ENCODE measurements around the gene MYH9.
"Not testable (repeated sequence)": the region's sequence is repeated elsewhere in the genome, so short reads cannot be mapped to it uniquely, and the experiment has no call there.

MYH9 gene

DNA sequence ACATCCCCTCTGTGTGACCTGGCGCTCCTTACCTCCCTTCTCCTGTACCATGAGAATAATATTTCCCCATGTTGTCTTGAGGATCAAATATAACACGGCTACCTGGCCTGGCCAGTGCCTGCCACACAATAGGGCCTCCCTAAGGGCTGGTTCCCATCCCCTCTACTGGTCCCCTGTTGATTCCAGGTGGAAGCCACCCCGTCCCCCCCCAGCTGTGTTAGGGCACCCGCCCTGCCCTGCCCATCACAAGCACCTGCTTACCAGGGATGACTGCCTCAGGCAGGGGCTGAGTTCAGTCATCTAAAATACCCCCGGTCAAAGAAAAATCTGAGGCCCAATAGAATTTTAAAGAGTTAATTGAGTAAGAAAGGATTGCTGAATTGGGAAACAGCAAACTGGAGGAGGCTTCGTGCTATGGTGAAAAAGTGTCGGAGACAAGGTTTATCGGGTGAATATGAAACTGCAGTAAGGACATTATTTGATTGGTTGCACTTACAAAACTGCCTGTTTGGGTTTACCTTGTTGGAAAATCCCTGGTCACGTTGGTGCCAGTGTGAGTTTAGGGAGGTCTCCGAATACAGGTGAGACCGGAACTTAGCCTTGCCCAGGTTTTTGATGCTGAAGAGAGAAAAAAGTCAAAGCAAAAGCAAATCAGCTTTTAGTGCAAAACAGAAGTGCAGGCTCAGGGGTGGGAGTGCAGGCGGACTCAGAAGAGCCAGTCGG lies 129.7 kb downstream of the MYH9 start:
- TF ChIP-seq, protein P1, sequence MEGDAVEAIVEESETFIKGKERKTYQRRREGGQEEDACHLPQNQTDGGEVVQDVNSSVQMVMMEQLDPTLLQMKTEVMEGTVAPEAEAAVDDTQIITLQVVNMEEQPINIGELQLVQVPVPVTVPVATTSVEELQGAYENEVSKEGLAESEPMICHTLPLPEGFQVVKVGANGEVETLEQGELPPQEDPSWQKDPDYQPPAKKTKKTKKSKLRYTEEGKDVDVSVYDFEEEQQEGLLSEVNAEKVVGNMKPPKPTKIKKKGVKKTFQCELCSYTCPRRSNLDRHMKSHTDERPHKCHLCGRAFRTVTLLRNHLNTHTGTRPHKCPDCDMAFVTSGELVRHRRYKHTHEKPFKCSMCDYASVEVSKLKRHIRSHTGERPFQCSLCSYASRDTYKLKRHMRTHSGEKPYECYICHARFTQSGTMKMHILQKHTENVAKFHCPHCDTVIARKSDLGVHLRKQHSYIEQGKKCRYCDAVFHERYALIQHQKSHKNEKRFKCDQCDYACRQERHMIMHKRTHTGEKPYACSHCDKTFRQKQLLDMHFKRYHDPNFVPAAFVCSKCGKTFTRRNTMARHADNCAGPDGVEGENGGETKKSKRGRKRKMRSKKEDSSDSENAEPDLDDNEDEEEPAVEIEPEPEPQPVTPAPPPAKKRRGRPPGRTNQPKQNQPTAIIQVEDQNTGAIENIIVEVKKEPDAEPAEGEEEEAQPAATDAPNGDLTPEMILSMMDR (IDR thresholded peaks at IDR 0.05; ENCODE audit: insufficient read depth, low read depth, low read length, missing control alignments) = no peak
- DNase-seq (ENCODE audit: low read depth) = no peak
- no peak overlapping the region for H3K4me3 ChIP-seq (ENCODE audit: low read depth, low read length)

- no peak overlapping the region for H3K4me3 ChIP-seq (ENCODE audit: low read depth, low read length)
- TF ChIP-seq, protein P1 (IDR thresholded peaks at IDR 0.05; ENCODE audit: insufficient read depth, low read depth, low read length, missing control alignments) = no peak
- no peak for DNase-seq (ENCODE audit: low read depth)
Measured at GRCh38 chr22:36257308-36257707, 130.5 kb downstream of the MYH9 start.

DNA sequence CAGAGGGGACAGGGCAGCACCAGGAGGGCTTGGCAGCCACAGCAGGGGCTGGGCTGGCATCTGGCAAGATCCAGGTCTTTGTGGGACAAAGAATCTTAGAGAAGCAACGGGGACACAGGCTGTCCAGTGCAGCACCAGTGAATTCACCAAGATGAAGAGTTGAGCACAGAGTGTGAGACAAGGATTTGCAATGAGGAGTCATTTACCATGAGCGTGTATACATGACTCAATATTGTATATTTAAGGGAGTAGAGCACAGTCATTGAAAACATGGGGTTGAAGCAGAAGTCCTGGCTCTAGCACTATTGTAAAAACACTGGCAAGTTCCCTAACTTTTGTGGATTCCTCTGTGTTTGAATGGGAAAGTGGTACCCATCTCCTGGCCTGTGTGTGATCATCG lies 131.3 kb downstream of the MYH9 start:
- H3K4me3 ChIP-seq (ENCODE audit: low read depth, low read length) = no peak overlapping the region
- DNase-seq (ENCODE audit: low read depth) = no peak
- TF ChIP-seq, protein P1 (IDR thresholded peaks at IDR 0.05; ENCODE audit: insufficient read depth, low read depth, low read length, missing control alignments) = no peak

GRCh38 chr22:36255572-36255971 lies 132.2 kb downstream of the MYH9 start:
- DNase-seq (ENCODE audit: low read depth); H3K4me3 ChIP-seq (ENCODE audit: low read depth, low read length): not testable (repeated sequence)

DNA sequence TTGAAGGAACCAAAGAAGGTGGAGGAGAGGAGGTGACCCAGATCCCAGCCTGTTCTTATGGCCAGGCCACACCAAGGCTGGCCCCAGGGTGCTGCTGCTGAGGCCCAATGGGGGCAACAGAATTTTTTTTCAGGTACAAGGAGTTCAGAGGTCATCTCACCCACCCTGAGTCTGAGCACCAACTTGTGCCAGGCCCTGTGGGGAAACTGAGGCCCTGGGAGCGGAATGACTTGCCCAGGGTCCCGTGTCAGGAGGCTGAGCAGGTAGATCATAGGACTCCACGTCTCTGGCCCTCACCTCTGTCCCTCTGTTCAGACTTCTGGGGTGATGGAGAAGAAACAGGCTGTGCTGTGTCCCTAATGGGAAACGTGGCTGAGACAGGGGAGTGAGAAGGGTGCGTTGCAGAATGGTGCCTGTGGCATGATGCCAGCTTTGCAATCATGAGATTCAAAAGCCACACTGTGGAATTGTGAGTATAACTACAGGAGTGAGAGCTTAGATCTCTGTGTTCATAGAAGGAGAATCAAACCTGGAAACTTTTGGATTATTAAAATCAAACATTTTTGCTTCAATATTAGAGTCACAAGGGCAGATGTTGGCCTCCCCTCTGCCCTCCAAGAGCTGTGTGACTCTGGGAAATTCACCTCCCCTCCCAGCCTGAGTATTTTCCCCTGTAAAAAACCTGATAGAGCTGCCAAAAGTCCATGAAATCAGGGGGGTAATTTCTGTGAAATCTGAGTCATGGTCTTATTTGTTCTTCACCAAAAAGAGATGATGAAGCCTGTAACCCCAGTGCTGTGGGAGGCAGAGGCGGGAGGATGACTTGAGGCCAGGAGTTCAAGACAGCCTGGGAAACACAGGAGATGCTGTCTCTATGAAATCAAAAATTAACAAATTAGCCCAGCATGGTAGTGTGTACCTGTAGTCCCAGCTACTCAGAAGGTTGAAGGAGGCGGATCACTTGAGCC lies 134.0 kb downstream of the MYH9 start:
- TF ChIP-seq, protein P1 (IDR thresholded peaks at IDR 0.05; ENCODE audit: insufficient read depth, low read depth, low read length, missing control alignments) = no peak
- peak overlapping the region; percentile 70 for H3K4me3 ChIP-seq (ENCODE audit: low read depth, low read length)
- DNase-seq (ENCODE audit: low read depth) = no peak

DNA sequence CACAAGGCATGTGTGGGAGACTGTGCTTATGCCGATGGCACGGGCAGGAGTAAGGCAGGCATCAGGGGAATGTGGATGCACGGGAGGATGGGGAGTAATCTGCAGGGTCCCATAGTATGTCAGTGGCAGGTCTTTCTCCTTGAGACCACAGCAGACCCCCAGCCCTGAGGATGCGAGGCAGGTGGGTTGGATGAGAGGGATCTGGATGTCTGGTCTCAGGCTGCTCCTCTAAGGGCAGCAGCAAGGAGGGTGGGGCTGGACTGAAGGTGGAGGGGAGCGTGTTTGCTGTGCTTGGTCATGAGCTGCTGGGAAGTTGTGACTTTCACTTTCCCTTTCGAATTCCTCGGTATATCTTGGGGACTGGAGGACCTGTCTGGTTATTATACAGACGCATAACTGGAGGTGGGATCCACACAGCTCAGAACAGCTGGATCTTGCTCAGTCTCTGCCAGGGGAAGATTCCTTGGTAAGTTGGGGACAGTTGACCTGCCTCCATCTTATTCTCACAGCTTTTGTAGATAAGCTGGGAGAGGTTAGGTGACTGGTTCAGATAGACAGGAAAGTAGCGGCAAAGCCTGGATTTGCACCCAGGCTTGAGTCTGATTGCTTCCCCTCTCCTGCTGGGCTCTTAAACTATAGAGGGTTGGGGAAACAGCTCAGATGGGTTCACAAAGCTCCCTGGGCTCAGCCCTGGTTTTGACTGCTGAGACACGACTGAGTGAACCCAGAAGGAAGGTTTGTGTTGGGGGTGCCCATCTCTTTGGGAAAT lies 134.8 kb downstream of the MYH9 start, which contains the start of gene APOL1:
TSS of gene APOL1 (plus strand) at position 380 of the 769 bp plus-strand sequence. CDS start 1,823 bp downstream, outside the sequence.
- H3K4me3 ChIP-seq (ENCODE audit: low read depth, low read length) = peak within 1 kb of the TSS; percentile 70
- peak; percentile 73 for DNase-seq (ENCODE audit: low read depth)
- TF ChIP-seq, protein P1 (IDR thresholded peaks at IDR 0.05; ENCODE audit: insufficient read depth, low read depth, low read length, missing control alignments) = no peak

DNA sequence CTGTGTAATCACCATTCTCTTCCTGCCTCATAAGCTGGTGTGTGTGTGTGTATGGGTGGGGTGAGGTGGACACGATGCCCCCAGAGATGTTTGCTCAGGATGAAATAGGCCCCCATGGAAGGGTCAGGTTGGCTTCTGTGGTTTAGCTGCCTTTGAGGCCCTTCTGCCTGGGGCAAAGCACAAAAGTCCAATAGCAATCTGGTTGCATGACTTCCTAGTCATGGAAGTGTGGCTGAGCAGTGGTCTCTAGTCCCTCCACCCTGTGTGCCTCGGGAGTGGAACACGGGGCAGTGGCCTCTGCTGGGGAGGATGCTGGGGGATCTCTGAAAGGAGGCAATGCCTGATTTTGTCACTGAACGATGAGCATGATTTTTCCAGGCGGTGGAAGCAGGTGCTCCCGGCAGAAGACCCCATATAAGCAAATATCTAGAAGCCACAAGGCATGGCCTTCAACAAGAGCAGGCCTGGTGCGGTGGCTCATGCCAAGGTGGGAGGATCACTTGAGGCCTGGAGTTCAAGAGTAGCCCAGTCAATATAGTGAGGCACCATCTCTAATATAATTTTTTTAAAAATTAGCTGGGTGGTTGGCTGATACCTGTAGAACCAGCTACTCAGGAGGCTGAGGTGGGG lies 135.7 kb downstream of the MYH9 start:
- H3K4me3 ChIP-seq (ENCODE audit: low read depth, low read length) = not testable (repeated sequence)

DNA sequence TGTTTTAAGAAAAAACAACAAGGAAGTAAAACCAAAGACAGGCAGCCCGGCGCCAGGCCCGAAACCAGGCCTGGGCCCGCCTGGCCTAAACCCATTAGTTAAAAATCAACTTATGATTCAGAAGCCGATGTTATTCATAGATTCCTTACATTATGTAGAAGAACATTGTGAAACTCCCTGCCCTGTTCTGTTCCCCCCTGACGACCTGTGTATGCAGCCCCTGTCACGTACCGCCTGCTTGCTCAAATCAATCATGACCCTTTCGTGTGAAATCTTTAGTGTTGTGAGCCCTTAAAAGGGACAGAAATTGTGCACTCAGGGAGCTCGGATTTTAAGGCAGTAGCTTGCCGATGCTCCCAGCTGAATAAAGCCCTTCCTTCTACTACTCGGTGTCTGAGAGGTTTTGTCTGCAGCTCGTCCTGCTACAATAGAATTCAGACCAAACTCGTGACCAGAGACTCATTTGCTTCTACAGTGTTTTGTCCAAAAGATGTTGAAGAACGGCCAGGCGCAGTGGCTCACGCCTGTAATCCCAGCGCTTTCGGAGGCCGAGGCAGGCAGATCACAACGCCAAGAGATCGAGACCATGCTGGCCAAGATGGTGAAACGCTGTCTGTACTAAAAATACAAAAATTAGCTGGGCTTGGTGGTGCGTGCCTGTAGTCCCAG lies 137.3 kb downstream of the MYH9 start:
- not testable (repeated sequence) for H3K4me3 ChIP-seq (ENCODE audit: low read depth, low read length); DNase-seq (ENCODE audit: low read depth)

More for the DNA sequence above, 135.7 kb downstream of the MYH9 start:
- not testable (repeated sequence) for DNase-seq (ENCODE audit: low read depth)

Data from GM12865 (cell line).